GM21515 (cell line): Measurements from ENCODE around the gene BHMT.

Source experiments
- ATAC-seq: cut with Tn5 transposase; IDR thresholded peaks from one replicate; pipeline ENCODE4 v1.9.1; 2021; ENCODE audit not compliant: unreplicated experiment

BHMT gene, protein sequence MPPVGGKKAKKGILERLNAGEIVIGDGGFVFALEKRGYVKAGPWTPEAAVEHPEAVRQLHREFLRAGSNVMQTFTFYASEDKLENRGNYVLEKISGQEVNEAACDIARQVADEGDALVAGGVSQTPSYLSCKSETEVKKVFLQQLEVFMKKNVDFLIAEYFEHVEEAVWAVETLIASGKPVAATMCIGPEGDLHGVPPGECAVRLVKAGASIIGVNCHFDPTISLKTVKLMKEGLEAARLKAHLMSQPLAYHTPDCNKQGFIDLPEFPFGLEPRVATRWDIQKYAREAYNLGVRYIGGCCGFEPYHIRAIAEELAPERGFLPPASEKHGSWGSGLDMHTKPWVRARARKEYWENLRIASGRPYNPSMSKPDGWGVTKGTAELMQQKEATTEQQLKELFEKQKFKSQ

DNA sequence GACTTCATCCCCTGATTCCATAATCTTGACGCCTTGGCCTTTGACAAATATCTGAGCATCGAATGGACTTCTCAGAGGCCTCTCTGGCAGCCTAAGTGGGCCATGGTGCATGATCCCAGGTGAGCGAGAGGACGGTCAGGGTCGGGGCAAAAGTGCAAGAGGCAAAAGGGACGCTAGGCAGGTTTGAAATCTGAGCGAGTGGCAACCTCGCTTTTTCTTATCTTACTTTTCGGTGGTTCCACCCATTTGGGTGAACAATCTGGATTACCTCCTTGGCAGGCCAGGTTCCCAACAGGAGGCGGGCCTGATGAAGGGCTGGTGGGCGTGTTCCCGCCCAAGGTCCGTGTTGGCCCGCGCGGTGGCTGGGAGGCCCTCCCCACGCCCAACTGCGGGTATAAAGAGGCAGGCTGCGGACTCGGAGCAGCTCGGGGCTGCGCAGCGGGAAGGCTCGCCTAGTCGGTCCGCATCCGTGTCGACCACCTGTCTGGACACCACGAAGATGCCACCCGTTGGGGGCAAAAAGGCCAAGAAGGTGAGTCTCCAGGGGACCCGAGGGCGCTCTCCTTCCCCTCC lies at the start of gene BHMT:
BHMT (plus strand) TSS at position 423 of the 573 bp plus-strand sequence; CDS start at position 500, 77 bp downstream.
- ATAC-seq = no peak

DNA sequence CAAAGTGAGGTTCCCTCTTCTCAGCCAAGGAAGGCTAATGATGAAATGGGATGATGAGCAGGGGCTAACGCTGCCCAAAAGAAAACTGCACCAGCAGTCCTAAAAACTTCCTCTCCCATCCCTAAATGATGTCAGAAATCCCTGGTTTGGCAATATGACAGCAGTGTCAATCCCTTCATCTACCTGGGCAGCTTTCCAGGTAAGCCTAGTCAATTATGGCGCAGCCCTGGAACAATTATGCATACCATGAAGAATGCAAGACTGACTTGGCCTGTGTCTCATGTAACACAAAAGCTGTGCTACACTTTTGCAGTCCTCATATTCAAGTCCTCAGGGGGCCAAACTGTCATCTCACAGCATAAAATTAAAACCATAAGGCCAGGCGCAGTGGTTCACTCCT lies 49.2 kb upstream of the BHMT start:
- no peak for ATAC-seq

GRCh38 chr5:79069488-79070349 lies 41.9 kb upstream of the BHMT start, which contains the start of the genes BHMT2 and DMGDH:
BHMT2 (plus strand) TSS chr5:79069767; CDS start chr5:79069783, 16 bp downstream.
DMGDH (minus strand) TSS chr5:79069674; CDS start chr5:79069620, 54 bp downstream.
- ATAC-seq = no peak

GRCh38 chr5:79070350-79070667 lies 41.3 kb upstream of the BHMT start:
- ATAC-seq = no peak

DNA sequence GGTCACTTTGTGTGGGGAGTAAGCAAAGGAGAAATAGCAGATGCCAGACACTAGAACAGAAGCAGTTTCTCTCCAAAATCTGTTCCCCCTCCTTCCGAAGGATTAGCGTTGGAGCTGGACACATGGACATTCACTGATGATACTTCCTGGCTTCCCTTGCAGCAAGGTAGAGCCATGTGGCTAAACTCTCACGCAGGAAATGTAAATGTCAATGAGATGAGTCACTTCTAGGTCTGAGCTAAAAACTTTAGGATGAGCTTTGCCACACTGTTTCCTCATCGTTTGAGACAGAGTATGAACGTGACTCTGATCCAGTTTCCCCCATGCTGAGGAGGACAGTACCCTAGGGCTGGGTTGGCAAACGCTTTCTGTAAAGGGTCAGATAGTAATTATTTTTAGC lies 37.0 kb upstream of the BHMT start:
- no peak for ATAC-seq

GRCh38 chr5:79075646-79076426 lies 35.8 kb upstream of the BHMT start:
- ATAC-seq = no peak

DNA sequence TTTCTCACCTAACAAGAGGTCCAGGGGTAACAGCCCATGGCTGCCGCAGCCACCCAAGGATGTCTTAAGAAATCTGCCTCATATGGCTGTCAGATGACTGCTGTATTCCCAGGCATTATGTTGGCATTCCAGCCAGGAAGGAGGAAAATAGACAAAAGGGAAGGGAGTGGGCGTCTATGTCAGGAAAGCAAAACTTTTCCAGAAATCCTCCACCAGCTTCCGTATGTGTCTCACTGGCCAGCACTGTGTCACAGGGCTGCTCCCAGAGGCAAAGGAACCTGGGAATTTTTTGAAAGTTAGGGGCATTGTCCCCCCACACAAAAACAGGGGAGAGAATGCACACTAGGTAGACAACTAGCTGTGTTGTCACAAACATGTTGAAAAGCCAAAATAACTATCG lies 34.8 kb upstream of the BHMT start:
- ATAC-seq = no peak

- ATAC-seq = no peak
Observed at GRCh38 chr5:79077680-79078365, 33.8 kb upstream of the BHMT start.

- ATAC-seq = no peak
Observed at GRCh38 chr5:79080804-79081203, 30.8 kb upstream of the BHMT start.

GRCh38 chr5:79081779-79082178 lies 29.8 kb upstream of the BHMT start:
- ATAC-seq = no peak

- ATAC-seq = no peak
Observed at GRCh38 chr5:79086116-79086515, 25.5 kb upstream of the BHMT start.

GRCh38 chr5:79088507-79088906 lies 23.1 kb upstream of the BHMT start:
- ATAC-seq = no peak

- no peak for ATAC-seq
Observed at GRCh38 chr5:79091064-79091463, 20.5 kb upstream of the BHMT start.

DNA sequence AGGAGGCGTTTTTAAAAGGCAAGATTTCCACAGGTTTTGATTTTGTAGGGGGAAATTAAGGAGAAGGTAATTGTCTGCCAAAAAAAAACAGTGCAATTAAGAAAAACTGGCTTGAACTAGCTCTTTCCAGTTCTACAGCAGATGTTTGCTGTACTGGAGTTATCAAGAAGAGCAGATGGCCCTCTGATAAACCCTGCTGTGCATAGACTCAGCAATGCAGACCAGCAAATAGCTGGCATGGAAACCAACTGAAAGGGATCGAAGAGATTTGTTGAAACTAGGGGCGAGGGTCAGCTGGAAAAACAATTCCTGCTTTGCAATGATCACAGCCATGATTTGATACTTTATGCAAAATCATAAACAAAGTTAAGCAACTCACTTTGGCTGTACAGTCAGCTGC lies 17.8 kb upstream of the BHMT start:
- no peak for ATAC-seq

GRCh38 chr5:79105868-79106267 lies 5.7 kb upstream of the BHMT start:
- no peak for ATAC-seq

- no peak for ATAC-seq
Observed at GRCh38 chr5:79107020-79107796, 4.4 kb upstream of the BHMT start.

- no peak for ATAC-seq
Observed at GRCh38 chr5:79108086-79108485, 3.5 kb upstream of the BHMT start.

DNA sequence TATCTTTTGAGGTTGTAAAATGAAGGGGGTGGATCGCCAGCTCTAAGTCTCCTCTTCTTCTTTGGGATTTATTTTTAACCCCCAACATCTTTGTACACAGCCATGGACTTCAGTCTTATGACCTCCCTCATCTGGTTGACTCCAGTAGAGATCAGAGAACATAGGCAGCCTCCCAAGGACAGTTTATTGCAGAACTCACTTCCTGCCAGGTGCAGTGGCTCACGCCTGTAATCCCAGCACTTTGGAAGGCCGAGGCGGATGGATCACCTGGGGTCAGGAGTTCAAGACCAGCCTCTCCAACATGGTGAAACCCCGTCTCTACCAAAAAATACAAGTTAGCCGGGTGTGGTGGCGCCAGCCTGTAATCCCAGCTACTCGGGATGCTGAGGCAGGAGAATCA lies 2.8 kb upstream of the BHMT start:
- no peak for ATAC-seq
